Activated CD8-positive, alpha-beta memory T cell treated with anti-CD3 and anti-CD28 coated beads for 1 hour (primary cell): ENCODE results near the gene FAM114A1.
A peak's percentile ranks its signal among the peaks of the same experiment; 100 is the strongest.

ENCODE experiments used
- DNase-seq, 2 donors: peaks; one replicate each; pipeline ENCODE4 v3.0.0-alpha.2; 2020; ENCODE audit warnings: low read depth in 1 of 2; ENCODE audit errors: extremely low read depth in 1 of 2

The FAM114A1 gene

DNA sequence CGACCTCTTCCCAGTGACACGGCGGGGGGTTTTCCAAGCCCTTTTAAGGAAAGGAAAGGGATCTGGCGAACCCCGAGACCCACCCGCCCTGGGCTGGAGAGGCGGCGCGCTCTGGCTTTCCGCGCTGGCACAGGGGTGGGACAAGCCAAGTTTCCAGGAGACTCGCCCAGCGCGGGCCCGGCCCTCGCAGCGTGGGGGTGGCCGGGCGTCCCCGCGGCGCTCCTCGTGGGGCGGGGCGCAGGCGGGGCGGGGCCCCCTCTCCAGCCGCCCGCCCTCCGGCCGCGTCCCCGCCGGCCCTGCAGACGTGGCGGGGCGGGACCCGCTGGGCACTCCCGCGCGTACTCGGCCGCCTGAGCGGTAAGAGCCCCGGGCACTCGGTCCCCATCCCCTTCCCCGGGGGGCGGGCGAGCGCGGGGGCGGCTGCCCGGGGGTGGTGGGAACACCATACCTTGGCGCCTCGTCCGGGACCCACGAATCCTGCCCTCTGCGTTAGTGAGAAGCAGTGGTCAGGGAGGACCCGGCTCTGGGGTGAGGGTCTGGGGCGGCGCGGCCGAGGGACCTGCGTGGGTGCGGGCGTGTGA is at the start of gene FAM114A1:
Gene FAM114A1 (plus strand): TSS at position 329 of the 581 bp plus-strand sequence. CDS start 10,273 bp downstream, outside the sequence.
- no peak for DNase-seq

DNA sequence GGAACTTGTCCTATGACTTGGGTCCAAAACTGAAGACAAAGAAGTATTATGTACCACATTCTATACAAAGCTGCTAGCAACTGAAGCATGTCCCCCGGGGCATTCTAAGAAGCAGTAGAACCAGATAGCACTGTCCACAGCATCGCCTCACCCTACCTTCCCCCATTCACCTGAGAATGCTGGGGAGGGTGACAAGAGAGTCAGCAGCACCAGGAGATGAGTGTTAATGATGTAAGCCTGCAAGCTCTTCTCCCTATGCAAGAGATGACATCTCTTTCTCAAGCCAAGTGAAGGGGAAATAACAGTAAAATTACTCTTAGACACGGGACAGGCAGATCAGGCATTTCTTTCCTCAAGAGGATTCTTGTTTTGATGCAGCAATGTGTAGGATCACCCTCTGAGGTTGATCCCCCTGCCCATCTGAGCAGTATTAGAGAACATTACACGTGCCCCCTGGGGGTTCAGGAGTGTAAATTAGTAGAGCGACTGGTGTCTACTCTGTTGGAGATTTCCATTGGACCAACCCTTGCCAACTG is 49.1 kb upstream of the FAM114A1 start:
- DNase-seq, result no peak

DNA sequence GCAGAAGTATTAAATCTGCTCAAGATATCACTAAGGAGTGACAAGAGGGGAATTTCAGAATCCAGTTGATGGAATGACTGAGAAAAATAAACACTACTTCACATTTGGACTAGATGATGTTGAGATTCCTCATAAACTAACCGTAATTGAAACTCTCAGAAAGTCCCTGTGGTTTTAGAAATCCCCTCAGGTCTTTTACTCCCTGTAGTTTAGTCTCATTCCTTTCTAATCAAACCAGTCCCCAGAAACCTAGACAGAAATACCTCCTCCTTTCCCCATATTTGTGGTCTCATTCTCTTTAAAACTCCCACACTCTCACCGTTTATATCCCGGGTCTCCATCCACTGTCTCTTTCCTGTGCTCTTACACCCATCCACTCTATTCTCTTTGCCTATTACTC is 48.0 kb upstream of the FAM114A1 start:
- no peak for DNase-seq

DNA sequence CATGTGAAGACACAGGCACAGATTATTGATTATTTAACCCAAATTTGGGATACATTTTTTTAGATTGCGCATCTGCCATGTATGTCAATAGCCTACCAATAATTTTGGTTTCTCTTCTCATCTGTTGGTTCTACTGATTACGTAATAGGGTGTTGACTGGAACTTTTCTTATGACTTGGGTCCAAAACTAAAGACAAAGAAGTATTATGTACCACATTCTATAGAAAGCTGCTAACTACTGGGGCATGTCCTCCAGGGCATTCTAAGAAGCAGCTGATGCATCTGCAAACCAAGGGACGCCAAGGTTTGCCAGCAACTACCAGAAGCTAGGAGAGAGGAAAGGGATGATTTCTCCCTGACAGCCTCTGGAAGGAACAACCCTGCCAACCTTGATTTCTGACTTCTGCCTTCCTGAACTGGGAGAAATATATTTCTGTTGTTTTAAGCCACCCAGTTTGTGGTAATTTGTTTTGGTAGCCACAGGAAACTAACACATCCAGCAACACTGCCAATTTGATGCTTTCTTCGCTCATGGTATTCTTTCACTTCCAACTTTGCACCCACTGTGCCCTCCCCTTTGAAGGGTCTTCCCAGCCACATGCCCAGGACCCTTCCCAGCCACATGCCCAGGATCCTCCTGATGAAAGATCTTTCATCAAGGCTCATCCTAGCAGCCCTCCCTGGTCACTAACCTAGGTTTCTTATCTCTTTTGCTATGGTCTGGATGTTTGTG is 47.1 kb upstream of the FAM114A1 start:
- DNase-seq, result no peak

DNA sequence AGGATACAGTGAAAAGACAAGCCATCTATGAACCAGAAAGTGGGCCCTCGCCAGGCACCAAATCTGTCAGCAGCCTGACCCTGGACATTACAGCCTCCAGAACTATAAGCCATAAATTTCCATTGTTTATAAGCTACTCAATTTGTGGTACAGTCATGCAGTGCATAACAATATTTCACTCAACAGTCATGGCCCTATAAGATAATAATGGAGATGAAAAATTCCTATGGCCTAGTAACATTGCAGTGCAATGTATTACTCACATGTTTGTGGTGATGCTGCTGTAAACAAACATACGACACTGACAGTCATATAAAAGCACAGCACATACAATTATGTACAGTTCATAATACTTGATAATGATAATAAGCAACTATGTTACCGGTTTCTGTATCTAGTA is 45.9 kb upstream of the FAM114A1 start:
- DNase-seq, result no peak

DNA sequence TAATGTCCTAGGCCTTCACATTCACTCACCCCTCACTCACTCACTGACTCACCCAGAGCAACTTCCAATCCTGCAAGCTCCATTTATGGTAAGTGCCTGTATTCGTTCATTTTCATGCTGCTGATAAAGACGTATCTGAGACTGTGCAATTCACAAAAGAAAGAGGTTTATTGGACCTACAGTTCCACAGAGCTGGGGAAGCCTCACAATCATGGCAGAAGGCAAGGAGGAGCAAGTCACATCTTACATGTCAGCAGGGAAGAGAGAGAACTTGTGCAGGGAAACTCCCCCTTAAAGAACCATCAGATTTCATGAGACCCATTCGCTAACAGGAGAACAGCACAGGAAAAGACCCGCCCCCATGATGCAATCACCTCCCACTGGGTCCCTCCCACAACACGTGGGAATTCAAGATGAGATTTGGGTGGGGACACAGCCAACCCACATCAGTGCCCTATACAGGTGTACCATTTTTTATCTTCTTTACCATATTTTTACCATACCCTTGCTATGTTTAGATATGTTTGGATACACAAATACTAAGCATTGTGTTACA is 44.8 kb upstream of the FAM114A1 start:
- no peak for DNase-seq

DNA sequence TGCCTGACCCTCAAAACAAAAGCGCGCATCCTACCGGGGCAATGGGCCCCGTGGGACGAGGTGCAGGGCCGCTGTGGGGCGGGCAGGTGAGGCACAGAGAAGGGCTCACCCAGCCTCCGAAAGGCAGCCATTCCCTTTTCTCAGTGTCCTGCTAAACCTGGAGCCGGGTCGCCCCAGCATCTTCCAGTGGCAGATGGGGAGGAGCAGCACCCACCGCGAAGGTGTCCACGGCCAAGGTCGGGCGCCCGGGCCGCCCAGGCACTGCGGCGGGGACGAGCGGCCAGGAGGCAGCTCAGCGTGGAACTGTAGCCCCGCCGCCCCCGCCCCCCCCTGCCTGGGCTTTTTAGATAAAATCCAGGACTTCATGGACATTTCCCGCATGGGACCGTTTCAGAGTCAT is 43.8 kb upstream of the FAM114A1 start:
- DNase-seq, result no peak

DNA sequence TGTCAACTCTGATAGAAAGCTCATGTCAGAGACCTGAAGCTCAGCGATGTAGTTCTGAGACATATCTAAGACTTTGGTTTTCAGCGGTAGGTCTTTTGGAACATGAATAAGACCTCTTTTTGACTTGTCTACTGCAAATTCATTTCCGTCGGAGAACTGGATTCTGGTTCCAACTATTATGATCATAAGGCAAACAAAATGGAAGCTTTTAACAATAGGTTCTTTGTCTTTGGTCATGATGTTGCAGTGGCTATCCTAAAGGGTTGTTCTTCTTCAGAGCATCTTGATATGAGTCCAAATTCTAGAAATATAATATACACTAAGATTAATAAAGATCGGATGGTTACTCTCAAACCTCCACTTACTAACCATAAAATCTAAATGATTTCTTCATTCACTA is 38.4 kb upstream of the FAM114A1 start:
- DNase-seq, result no peak

DNA sequence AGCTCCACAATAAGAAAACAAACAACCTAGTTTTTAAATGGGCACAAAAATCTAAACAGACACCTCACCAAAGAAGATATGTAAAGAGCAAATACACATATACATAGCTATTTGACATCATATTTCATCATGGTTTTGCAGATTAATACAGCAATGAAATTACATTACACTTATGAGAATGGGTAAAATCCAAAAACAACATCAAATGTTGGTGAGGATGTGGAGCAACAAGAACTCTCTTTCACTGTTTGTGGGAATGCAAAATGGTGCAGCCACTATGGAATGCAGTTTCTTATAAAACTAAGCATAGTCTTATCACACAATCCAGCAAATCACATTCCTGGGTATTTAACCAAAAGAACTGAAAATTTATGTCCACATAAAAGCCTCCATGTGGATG is 36.0 kb upstream of the FAM114A1 start:
- DNase-seq, result no peak

DNA sequence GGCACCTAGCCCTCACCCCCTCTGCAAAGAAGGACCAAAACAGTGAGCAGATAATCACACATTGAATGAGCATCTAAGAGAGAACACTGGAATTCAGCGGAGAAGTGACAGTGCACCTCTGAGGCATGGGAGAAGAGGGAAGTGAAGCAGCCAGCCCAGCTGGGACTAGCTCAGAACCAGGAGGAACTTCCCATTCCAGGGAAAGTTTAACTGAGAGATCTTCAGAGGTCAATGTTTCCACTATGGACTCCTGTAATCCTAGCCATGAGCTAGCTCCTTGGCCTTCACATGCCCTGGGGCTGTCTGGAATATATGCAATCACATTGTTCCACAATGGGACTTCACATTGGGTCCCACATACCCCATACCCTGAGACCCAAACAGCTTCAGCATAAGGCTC is 35.4 kb upstream of the FAM114A1 start:
- DNase-seq, result no peak

DNA sequence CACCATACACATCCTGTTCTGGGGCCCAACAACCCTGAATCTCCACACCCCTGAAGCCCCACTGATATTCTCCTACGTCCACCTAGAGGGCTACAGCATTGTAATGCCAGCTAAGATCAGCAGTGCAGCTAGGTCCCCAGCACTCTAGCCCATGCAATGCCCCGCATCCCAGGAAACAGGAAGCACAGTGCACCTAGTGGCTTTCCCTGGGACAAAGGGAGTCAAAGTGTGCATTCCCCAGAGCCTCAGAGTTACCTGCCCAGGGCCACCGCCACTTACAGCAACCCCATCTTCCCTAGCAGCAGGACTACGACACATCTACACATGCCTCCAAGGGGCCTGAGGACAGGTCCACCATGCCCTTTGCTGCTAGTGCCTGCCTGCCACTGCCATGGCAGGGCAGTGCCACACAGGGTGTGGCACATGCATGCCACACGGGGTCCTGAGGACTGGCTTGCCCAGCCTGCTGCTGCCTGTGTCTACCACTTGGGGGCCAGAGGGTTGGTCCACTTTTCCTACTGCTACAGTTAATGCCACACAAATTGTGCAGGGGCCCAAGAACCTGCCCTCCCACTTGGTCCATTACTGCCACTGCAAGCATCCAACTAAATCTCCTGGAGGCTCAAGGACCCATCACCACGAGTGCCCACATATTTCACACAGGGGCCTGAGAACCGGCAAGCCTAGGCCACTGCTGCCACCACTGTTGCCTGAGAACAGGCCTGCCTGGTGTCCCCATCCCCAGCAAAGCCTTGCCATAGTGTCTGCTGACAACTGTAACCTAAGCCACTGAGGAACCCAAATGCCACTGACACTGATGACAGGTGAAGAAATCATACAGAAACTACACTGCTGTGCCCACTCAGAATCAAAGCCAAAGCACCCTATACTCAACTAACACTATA is 34.7 kb upstream of the FAM114A1 start:
- no peak for DNase-seq

DNA sequence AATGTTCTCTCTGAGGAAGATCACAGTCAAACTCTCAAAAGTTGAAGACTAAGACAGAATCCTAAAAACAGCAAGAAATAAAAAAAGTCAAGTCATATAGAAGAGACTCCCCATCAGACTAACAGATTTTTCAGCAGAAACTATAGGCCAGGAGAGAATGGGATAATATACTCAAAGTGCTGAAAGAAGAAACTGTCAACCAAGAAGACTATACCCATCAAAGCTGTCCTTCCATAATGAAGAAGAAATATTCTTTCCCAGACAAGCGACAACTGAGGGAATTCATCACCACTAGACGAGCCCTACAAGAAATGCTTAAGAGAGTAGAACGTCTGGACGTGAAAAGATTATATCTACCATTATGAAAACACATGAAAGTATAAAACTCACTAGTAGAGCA is 33.0 kb upstream of the FAM114A1 start:
- DNase-seq, result no peak

DNA sequence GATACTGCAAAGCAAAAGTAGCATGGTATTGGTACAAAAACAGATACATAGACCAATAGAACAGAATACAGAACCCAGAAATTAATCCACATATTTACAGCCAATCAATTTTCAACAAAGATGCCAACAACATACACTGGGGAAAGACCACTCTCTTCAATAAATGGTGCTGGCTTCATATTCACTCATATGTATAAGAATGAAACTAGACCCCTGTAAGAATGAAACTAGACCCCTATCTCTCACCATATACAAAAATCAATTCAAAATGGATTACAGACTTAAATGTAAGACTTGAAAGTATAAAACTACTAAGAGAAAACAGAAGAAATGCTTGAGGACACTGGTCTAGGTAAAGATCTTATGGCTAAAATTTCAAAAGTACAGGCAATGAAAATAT is 30.3 kb upstream of the FAM114A1 start:
- DNase-seq, result no peak

DNA sequence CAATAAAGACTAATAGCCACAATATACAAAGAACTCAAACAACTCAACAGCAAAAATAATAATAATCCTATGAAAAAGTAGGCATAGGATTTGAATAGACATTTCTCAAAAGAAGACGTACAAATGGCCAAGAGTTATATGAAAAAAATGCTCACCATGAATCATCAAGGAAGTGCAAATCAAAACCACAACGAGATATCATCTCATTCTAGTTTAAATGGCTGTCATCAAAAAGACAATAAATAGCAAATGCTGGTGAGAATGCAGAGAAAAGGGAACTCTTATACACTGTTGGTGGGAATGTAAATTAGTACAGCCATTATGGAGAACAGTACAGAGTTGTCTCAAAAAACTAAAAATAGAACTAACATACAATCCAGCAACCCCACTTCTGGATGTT is 29.8 kb upstream of the FAM114A1 start:
- no peak for DNase-seq

DNA sequence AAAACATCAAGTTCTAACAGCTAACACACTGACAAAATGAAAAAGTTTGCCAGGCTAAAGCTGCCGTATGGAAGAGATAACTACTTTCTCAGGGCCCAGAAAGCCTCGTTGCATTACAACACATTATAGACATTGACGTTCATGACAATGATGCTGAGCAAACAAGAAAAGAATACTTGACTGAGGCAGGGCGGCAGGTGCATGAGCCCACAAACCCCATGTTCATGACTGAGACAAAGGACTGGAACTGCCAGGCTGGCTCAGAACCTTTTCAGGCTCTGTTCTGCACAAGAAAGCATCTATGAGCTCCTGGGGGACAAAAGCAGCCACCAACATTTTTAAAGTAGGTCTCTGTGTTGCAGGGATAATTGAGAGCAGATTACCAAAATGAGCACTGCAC is 24.6 kb upstream of the FAM114A1 start:
- no peak for DNase-seq

DNA sequence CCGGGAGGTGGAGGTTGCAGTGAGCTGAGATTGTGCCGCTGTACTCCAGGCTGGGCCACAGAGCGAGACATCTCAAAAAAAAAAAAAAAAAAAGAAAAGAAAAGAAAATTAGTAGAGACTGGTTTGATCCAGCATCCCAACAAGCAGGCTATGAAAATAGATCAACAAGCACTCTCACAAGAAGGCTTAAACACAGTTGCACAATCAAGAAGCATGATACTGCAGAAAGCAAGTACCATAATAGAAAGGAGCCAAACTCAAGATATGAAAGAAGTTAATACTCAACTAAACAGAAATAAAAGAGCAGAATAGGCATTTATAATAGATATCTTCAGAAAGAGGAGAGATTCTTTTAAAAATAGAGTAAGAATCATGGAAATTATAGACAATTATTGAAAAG is 21.6 kb upstream of the FAM114A1 start:
- no peak for DNase-seq

DNA sequence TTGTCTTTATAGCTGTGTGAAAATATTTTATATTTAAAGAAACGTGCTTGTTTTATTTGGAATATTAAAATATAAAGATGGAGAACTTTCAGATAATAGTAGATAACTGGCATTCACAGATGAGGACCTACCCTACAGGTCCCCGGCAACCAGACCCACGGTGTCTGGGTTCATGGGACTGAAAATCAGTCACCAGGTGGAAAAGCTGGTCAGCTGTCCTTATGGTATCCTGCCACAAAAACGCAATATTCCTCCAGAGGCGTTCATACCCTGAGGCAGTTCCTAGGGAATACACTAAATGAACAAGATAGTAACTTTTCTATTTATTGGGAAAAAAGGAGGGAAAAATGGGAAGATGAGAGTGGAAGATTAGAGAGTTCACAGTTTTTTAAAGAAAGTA is 12.1 kb upstream of the FAM114A1 start:
- no peak for DNase-seq

DNA sequence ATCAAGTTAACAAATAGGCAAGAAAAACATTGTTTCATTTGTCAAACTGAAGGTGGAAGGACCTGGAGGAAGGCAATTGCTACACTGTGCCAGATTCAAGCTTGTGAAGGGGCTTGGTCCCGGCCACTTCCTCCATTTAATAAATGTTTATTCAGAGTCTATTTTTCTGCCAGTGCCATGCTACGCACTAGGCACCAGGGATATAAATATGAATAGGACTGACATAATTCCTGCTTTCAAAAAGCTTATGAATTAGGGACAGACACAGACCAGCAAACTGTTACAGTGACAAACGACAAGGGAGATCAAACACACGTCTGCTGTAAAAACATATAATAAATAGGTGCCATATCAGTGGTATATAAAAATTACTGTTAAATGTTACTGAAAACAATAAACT is 11.6 kb upstream of the FAM114A1 start:
- no peak for DNase-seq

DNA sequence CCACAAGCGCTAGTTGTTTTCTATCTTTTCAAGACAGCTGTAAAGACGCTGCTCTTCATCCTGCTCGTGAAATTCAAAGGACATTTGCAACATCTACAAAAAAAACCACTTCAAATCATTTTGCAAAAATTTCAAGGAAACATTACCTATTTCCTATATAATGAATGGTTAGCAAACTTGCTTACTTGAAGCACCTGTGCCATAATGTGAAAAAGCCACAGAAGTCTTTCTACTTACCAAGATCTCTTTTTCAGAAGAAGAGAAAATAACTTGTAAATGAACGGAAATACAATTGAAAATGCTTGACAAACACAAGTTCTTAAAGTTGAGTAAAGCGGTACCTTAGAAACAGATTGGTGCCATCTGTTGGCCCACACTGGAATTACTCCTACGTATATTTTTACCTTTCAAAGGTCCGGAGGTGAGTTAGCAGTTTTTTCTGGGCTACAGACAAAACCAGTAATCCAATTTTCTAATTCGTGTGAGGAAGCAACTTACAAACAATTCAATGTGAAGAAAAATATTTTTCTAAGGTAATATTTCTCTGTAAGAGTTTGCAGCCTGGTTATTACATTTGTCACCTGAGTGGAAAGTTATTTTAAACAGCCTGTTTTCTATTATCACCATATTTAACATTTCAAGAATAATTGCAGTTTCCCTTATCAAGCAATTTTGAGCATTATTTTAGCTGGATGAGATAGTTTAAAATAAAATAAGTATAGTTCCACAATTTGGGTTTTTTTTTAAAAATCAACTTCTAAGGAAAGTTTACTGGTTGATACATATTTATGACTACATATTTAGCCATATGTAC is 10.9 kb upstream of the FAM114A1 start, which contains the start of gene TLR6:
Gene TLR6 (minus strand): TSS at position 294 of the 814 bp plus-strand sequence. CDS start 27,344 bp downstream, outside the sequence.
- DNase-seq, result peak in 1 of 2 donors; percentile 38
